ENCODE data around the gene CHD2.

CHD2 gene

GRCh38 chr15:92970656-92971055, 70.5 kb downstream of the CHD2 start:
- Histone ChIP-seq H3K9ac (ENCODE audit: low read length) (no peak overlapping the region), H3K79me2 (ENCODE audit: insufficient read depth, low read length) (no peaks in the 10 kb centered on the region), H3K4me2 (ENCODE audit: low read length) (no peak overlapping the region), H3K9me2 (ENCODE audit: low read depth, low read length) (no peaks in the 10 kb centered on the region), H3F3A (ENCODE audit: insufficient read depth, low read length) (no peaks in the 10 kb centered on the region), H3K27ac (ENCODE audit: low read depth, low read length, poor library complexity, severe bottlenecking) (no peak overlapping the region), H3K4me3 (ENCODE audit: low read depth, low read length, poor library complexity, severe bottlenecking) (no peak overlapping the region), H3K9me3 (ENCODE audit: low read length) (no peaks in the 10 kb centered on the region), H2AFZ (ENCODE audit: low read length) (no peak overlapping the region), H4K20me1 (ENCODE audit: insufficient read depth, low read length) (no peaks in the 10 kb centered on the region), H3K36me3 (ENCODE audit: insufficient read depth, low read length) (peaks cover 93% of the 10 kb centered on the region), H3K27me3 (ENCODE audit: insufficient read depth, low read length) (no peaks in the 10 kb centered on the region), H3K4me1 (ENCODE audit: insufficient read depth, low read length, severe bottlenecking) (no peaks in the 10 kb centered on the region)
- no peak for TF ChIP-seq EZH2 (IDR thresholded peaks at IDR 0.05; ENCODE audit: borderline replicate concordance, low read length)
- TF ChIP-seq, protein P1, sequence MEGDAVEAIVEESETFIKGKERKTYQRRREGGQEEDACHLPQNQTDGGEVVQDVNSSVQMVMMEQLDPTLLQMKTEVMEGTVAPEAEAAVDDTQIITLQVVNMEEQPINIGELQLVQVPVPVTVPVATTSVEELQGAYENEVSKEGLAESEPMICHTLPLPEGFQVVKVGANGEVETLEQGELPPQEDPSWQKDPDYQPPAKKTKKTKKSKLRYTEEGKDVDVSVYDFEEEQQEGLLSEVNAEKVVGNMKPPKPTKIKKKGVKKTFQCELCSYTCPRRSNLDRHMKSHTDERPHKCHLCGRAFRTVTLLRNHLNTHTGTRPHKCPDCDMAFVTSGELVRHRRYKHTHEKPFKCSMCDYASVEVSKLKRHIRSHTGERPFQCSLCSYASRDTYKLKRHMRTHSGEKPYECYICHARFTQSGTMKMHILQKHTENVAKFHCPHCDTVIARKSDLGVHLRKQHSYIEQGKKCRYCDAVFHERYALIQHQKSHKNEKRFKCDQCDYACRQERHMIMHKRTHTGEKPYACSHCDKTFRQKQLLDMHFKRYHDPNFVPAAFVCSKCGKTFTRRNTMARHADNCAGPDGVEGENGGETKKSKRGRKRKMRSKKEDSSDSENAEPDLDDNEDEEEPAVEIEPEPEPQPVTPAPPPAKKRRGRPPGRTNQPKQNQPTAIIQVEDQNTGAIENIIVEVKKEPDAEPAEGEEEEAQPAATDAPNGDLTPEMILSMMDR (IDR thresholded peaks at IDR 0.05; ENCODE audit: low read length) = no peak

- H3K36me3 ChIP-seq (ENCODE audit: insufficient read depth, low read length) = peaks cover 97% of the 10 kb centered on the region
- no peak overlapping the region for H3K9ac ChIP-seq (ENCODE audit: low read length)
Measured at GRCh38 chr15:92971081-92971480, 71.0 kb downstream of the CHD2 start.

DNA sequence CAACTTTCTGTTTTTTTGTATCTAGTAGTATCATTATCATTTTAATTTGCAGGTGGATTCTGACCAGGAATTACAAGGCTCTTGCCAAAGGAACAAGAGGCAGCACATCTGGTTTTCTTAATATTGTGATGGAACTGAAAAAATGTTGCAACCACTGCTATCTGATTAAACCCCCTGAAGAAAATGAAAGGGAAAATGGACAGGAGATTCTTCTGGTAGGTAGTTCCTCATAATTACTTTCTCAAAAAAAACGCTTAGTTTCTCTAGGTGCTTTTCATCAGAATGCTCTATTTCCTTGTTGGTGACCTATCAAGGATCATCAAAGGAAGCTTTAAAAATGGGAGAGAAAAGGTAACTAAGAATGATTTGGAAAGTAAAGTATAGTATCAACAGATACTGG, 71.6 kb downstream of the CHD2 start:
- no peak overlapping the region for H3K27ac ChIP-seq (ENCODE audit: low read depth, low read length, poor library complexity, severe bottlenecking)
- H3K4me3 ChIP-seq (ENCODE audit: low read depth, low read length, poor library complexity, severe bottlenecking) = no peak overlapping the region
- no peaks in the 10 kb centered on the region for H3K27me3 ChIP-seq (ENCODE audit: insufficient read depth, low read length)
- H4K20me1 ChIP-seq (ENCODE audit: insufficient read depth, low read length) = no peaks in the 10 kb centered on the region
- no peaks in the 10 kb centered on the region for H3K4me1 ChIP-seq (ENCODE audit: insufficient read depth, low read length, severe bottlenecking)
- H3K9ac ChIP-seq (ENCODE audit: low read length) = no peak overlapping the region
- no peaks in the 10 kb centered on the region for H3K79me2 ChIP-seq (ENCODE audit: insufficient read depth, low read length)
- no peak for TF ChIP-seq EZH2 (IDR thresholded peaks at IDR 0.05; ENCODE audit: borderline replicate concordance, low read length)
- TF ChIP-seq, protein P1 (IDR thresholded peaks at IDR 0.05; ENCODE audit: low read length) = no peak
- H3K9me2 ChIP-seq (ENCODE audit: low read depth, low read length) = no peaks in the 10 kb centered on the region
- no peaks in the 10 kb centered on the region for H3K9me3 ChIP-seq (ENCODE audit: low read length)
- H3F3A ChIP-seq (ENCODE audit: insufficient read depth, low read length) = no peaks in the 10 kb centered on the region
- peaks cover 97% of the 10 kb centered on the region for H3K36me3 ChIP-seq (ENCODE audit: insufficient read depth, low read length)
- no peak overlapping the region for H3K4me2 ChIP-seq (ENCODE audit: low read length)
- H2AFZ ChIP-seq (ENCODE audit: low read length) = no peak overlapping the region

More at GRCh38 chr15:92971081-92971480, 71.0 kb downstream of the CHD2 start:
- H2AFZ ChIP-seq (ENCODE audit: low read length) = no peak overlapping the region
- H3K9me3 ChIP-seq (ENCODE audit: low read length) = no peaks in the 10 kb centered on the region
- no peaks in the 10 kb centered on the region for H3K4me1 ChIP-seq (ENCODE audit: insufficient read depth, low read length, severe bottlenecking)
- no peak overlapping the region for H3K4me3 ChIP-seq (ENCODE audit: low read depth, low read length, poor library complexity, severe bottlenecking)
- H3K9me2 ChIP-seq (ENCODE audit: low read depth, low read length) = no peaks in the 10 kb centered on the region
- no peaks in the 10 kb centered on the region for H4K20me1 ChIP-seq (ENCODE audit: insufficient read depth, low read length)
- H3K4me2 ChIP-seq (ENCODE audit: low read length) = no peak overlapping the region
- H3K27ac ChIP-seq (ENCODE audit: low read depth, low read length, poor library complexity, severe bottlenecking) = no peak overlapping the region
- H3K79me2 ChIP-seq (ENCODE audit: insufficient read depth, low read length) = no peaks in the 10 kb centered on the region
- no peaks in the 10 kb centered on the region for H3K27me3 ChIP-seq (ENCODE audit: insufficient read depth, low read length)
- TF ChIP-seq EZH2 (IDR thresholded peaks at IDR 0.05; ENCODE audit: borderline replicate concordance, low read length) = no peak
- TF ChIP-seq, protein P1 (IDR thresholded peaks at IDR 0.05; ENCODE audit: low read length) = no peak
- H3F3A ChIP-seq (ENCODE audit: insufficient read depth, low read length) = no peaks in the 10 kb centered on the region

Data from OCI-LY1 (cell line).